Neutrophil (primary cell): ENCODE data around the gene TMOD1.

Source experiments
- H3K27ac ChIP-seq: fragments of 200-600 bp; sonication (generic); 2 replicates; pipeline ENCODE4 v1.5.1; 2016; ENCODE audit warnings: mild to moderate bottlenecking, moderate library complexity
- H3K27me3 ChIP-seq: fragments of 200-600 bp; sonication (generic); 2 replicates; pipeline ENCODE4 v1.6.0; 2016; ENCODE audit warnings: mild to moderate bottlenecking
- H3K36me3 ChIP-seq: fragments of 200-600 bp; sonication (generic); 2 replicates; pipeline ENCODE4 v1.5.1; 2017
- H3K4me1 ChIP-seq, 2 experiments: fragments of 200-600 bp in 1 of 2; sonication (generic) in 1 of 2; 1 replicate in 1 of 2; 2 replicates in 1 of 2; pipeline versions ENCODE4 v1.5.1 to v1.6.1; 2013 to 2016; ENCODE audit warnings: low read depth in 1 of 2, low read length in 1 of 2, mild to moderate bottlenecking in 1 of 2, moderate library complexity in 1 of 2; ENCODE audit not compliant: control insufficient read depth in 1 of 2, insufficient read depth in 1 of 2
- H3K4me3 ChIP-seq, 2 experiments: fragments of 200-600 bp in 1 of 2; sonication (generic) in 1 of 2; 1 replicate in 1 of 2; 2 replicates in 1 of 2; pipeline ENCODE4 v1.5.1; 2013 to 2016; ENCODE audit warnings: low read depth in 1 of 2, low read length in 1 of 2, mild to moderate bottlenecking in 1 of 2, moderate library complexity in 1 of 2
- H3K9me3 ChIP-seq: fragments of 200-600 bp; sonication (generic); 2 replicates; pipeline ENCODE4 v1.5.1; 2016
- TF ChIP-seq, protein P1 (sequence below): fragments of 200-600 bp; sonication (generic); IDR thresholded peaks from 2 replicates; pipeline ENCODE4 v1.5.1; 2016; ENCODE audit warnings: antibody characterized with exemption

TMOD1 gene

DNA sequence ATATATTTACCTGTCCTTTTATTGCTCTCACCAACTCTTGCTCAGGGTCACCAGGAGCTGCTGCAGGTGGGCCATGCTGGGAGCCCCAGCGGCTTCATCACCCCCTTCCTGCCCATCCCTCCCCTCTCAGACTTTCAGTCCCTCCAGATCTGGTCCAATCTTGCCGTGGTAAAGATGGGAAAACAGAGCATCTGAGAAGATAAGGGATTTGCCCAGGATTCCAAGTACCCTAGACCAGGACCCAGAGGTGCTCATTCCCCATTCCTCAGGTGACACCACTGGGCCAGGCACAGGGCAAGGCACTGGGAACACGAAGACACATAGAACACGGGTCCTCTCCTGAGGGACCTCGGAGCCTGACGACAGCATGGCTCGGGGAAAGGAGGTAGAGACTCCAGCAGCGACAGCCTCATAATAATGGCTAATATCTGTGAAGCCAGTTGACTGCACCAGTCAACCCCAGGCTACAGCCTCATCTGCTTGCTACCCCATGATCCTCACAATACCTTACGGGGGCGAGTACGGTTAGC lies 18.0 kb downstream of the TMOD1 start:
- H3K4me3 ChIP-seq: no peak overlapping the region
- TF ChIP-seq, protein P1, sequence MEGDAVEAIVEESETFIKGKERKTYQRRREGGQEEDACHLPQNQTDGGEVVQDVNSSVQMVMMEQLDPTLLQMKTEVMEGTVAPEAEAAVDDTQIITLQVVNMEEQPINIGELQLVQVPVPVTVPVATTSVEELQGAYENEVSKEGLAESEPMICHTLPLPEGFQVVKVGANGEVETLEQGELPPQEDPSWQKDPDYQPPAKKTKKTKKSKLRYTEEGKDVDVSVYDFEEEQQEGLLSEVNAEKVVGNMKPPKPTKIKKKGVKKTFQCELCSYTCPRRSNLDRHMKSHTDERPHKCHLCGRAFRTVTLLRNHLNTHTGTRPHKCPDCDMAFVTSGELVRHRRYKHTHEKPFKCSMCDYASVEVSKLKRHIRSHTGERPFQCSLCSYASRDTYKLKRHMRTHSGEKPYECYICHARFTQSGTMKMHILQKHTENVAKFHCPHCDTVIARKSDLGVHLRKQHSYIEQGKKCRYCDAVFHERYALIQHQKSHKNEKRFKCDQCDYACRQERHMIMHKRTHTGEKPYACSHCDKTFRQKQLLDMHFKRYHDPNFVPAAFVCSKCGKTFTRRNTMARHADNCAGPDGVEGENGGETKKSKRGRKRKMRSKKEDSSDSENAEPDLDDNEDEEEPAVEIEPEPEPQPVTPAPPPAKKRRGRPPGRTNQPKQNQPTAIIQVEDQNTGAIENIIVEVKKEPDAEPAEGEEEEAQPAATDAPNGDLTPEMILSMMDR: no peak

DNA sequence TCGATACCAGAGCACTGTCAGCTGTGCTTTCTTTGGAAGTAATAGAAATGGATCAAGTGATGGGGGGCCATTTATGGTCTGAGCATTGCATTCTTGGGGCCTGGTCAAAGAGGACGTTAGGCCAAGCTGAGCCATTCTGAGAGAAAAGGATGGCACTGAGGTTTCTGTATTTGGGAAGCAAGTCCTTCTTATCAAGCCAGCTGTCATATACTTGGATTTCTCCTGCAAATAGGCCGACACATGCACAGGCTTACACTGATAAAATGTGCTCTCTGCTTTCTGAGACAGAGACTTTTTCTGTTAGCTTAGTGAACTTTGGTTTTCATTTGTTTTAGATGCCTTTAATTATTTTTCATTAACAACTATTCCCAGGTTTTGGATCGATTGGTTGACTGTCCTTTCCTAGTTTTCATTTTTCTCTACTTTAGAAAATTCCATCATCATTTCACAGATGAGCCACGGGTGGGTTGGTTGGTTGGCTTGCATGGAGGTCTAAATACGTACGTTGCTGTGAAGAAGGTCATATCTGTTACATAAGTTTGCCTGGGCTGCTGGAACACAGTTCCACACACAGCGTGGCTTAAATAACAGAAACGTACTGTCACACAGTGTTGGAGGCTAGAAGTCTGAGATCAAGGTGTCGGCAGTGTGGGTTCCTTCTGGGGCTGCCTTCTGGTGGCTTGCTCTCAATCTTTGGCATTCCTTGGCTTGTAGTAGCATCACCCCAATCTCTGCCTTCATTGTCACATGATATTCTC lies 20.3 kb downstream of the TMOD1 start:
- no peak overlapping the region for H3K4me3 ChIP-seq
- TF ChIP-seq, protein P1: no peak
- no peaks in the 10 kb centered on the region for H3K9me3 ChIP-seq

More for the DNA sequence above, 18.0 kb downstream of the TMOD1 start:
- Histone ChIP-seq H3K9me3 (no peaks in the 10 kb centered on the region), H3K4me1 (no peaks in the 10 kb centered on the region), H3K36me3 (no peaks in the 10 kb centered on the region), H3K27ac (no peak overlapping the region), H3K27me3 (peaks cover 60% of the 10 kb centered on the region)

DNA sequence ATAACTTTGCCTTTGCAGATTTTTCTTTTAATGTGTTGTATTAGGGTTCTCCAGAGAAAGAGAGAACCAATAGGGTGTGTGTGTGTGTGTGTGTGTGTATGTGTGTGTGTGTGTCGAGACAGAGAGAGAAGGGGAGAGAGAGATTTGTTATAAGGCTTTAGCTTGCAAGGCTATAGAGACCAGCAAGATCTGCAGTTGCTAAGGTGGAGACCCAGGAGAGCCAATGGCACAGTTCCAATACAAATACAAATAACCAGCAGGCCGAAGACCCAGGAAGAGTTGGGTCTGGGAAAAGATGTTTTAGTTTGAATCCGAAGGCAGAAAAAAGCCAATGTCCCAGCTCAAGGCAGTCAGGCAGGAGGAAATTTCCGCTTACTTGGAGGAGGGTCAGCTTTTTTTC lies 23.0 kb downstream of the TMOD1 start:
- no peaks in the 10 kb centered on the region for H3K4me1 ChIP-seq
- TF ChIP-seq, protein P1: no peak
- H3K36me3 ChIP-seq: no peaks in the 10 kb centered on the region
- peaks cover 22% of the 10 kb centered on the region for H3K27me3 ChIP-seq
- H3K27ac ChIP-seq: no peak overlapping the region
- no peak overlapping the region for H3K4me3 ChIP-seq
- H3K9me3 ChIP-seq: no peaks in the 10 kb centered on the region

More for the DNA sequence above, 20.3 kb downstream of the TMOD1 start:
- no peak overlapping the region for H3K27ac ChIP-seq
- H3K36me3 ChIP-seq: no peaks in the 10 kb centered on the region
- no peaks in the 10 kb centered on the region for H3K4me1 ChIP-seq
- H3K27me3 ChIP-seq: peaks cover 47% of the 10 kb centered on the region

DNA sequence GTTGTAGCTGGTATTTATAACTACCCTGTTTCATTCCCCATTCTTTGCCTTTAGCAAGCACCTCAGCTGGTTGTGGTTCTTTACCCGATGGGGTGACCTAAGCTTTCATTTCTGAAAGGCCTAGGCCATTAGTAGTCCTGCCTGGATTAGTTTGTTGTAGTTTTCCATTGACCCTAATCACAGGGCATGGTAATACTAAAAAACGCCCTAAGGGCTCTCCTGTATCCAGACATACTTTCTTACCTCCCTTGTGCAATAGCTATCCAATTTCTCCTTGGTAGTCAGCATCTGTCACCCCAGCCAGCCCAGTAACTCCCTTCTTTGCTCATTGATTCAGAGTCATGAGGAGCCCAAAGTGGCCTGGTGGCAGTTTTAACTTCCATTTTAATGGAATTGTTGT lies 24.0 kb downstream of the TMOD1 start:
- Histone ChIP-seq H3K4me3 (no peak overlapping the region), H3K4me1 (no peaks in the 10 kb centered on the region), H3K9me3 (no peaks in the 10 kb centered on the region), H3K36me3 (no peaks in the 10 kb centered on the region), H3K27me3 (peaks cover 11% of the 10 kb centered on the region), H3K27ac (no peak overlapping the region)
- TF ChIP-seq, protein P1: no peak

DNA sequence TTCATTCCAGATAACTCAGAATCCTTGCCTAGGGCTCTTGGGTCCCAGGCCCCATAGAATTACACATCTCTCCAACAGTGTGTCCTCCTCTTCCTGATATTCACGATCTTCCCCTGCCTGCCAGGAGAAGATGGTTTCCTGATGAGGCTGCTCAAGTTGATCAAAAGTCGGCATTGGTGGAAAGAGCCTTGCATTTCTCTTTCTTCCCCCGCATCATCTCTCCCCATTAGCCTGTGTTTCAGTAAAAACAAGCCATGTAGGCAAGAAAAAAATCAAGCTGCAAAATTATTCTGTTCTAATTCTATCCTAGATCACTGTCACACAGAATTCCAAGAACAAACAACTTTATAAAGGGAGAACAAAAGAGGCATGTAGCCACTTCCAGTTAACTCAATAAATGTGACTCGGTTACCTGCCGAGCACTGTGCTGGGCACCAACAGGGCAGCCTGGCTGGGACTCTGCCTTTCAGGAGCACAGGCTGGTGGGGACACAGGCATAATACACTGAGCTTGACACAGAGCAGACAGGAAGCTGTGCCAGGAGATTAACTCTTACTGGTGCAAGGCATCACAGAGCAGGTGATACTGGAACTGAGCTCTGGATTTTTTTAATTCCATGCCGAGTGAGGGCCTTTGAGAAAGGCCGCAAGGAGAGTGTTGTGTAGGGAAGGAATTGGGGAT lies 25.6 kb downstream of the TMOD1 start:
- no peaks in the 10 kb centered on the region for H3K36me3 ChIP-seq

More for the DNA sequence above, 25.6 kb downstream of the TMOD1 start:
- H3K27me3 ChIP-seq: no peaks in the 10 kb centered on the region
- H3K27ac ChIP-seq: no peak overlapping the region
- TF ChIP-seq, protein P1: no peak
- H3K4me3 ChIP-seq: no peak overlapping the region
- H3K4me1 ChIP-seq: no peaks in the 10 kb centered on the region
- no peaks in the 10 kb centered on the region for H3K9me3 ChIP-seq
